HG02610 (cell line): ENCODE data around the gene JMJD8.

ENCODE experiments used
- ATAC-seq: cut with Tn5 transposase; IDR thresholded peaks from one replicate; pipeline ENCODE4 v1.9.1; 2021; ENCODE audit warnings: mild to moderate bottlenecking, moderate library complexity; ENCODE audit not compliant: unreplicated experiment

Gene JMJD8

GRCh38 chr16:710500-711075, 26.5 kb upstream of the JMJD8 start:
- no peak for ATAC-seq

- no peak for ATAC-seq
These were observed 25.7 kb upstream of the JMJD8 start for GRCh38 chr16:709566-710499.

- no peak for ATAC-seq
These were observed 24.8 kb upstream of the JMJD8 start for GRCh38 chr16:708959-709358.

- ATAC-seq, result no peak
These were observed 23.9 kb upstream of the JMJD8 start for GRCh38 chr16:708019-708418.

- ATAC-seq, result no peak
These were observed 23.0 kb upstream of the JMJD8 start for GRCh38 chr16:707062-707538.

- ATAC-seq, result no peak
These were observed 22.3 kb upstream of the JMJD8 start for GRCh38 chr16:706189-707061.

GRCh38 chr16:705431-706188, 21.5 kb upstream of the JMJD8 start, which contains the start of gene FBXL16:
Gene FBXL16, minus strand, starts transcription at chr16:705801. Its CDS starts 8,396 bp downstream, at chr16:697405.
- no peak for ATAC-seq

GRCh38 chr16:704552-705380, 20.6 kb upstream of the JMJD8 start:
- ATAC-seq, result no peak

GRCh38 chr16:704047-704446, 19.9 kb upstream of the JMJD8 start:
- ATAC-seq, result no peak

GRCh38 chr16:703406-703805, 19.3 kb upstream of the JMJD8 start:
- ATAC-seq, result no peak

GRCh38 chr16:702341-702740, 18.2 kb upstream of the JMJD8 start:
- no peak for ATAC-seq

- no peak for ATAC-seq
These were observed 16.8 kb upstream of the JMJD8 start for GRCh38 chr16:700684-701584.

- no peak for ATAC-seq
These were observed 15.0 kb upstream of the JMJD8 start for GRCh38 chr16:698911-699671.

GRCh38 chr16:695355-696089, 11.4 kb upstream of the JMJD8 start:
- no peak for ATAC-seq

- ATAC-seq, result no peak
These were observed 10.8 kb upstream of the JMJD8 start for GRCh38 chr16:694863-695354.

GRCh38 chr16:694187-694862, 10.2 kb upstream of the JMJD8 start:
- ATAC-seq, result no peak
